Left lung (tissue), 10 donors: ENCODE data around the gene RASSF8. TPM values are rescaled to one million over a fixed set of nuclear protein-coding genes. Genes with fewer than 3 reads are reported as not detected.

ENCODE experiments used
- ATAC-seq: fragments of 200-7000 bp; cut with Tn5 transposase; one replicate; pipeline ENCODE4 v1.9.1; 2020; ENCODE audit warnings: moderate library complexity
- DNase-seq, 4 donors: peaks; one replicate each; pipeline ENCODE4 v3.0.0-alpha.2; 2013 to 2020
- H3K27ac ChIP-seq, 2 donors: fragments of 200-600 bp; sonication (generic) in 1 of 2; one replicate each; pipeline versions ENCODE4 v1.5.0 to v1.8.0; 2020 to 2021
- H3K27me3 ChIP-seq, 2 donors: fragments of 200-600 bp; sonication (generic) in 1 of 2; one replicate each; pipeline versions ENCODE4 v1.5.0 to v1.8.0; 2020 to 2021
- H3K36me3 ChIP-seq, 2 donors: fragments of 200-600 bp; sonication (generic) in 1 of 2; one replicate each; pipeline versions ENCODE4 v1.5.0 to v1.8.0; 2020 to 2021
- H3K4me1 ChIP-seq, 2 donors: fragments of 200-600 bp; one replicate each; pipeline ENCODE4 v1.8.0; 2021
- H3K4me3 ChIP-seq, 2 donors: fragments of 200-600 bp; sonication (generic) in 1 of 2; one replicate each; pipeline versions ENCODE4 v1.5.0 to v1.8.0; 2020 to 2021; ENCODE audit warnings: mild to moderate bottlenecking in 1 of 2
- H3K9me3 ChIP-seq, 2 donors: fragments of 200-600 bp; sonication (generic) in 1 of 2; one replicate each; pipeline versions ENCODE4 v1.5.0 to v1.8.0; 2020 to 2021
- intact Hi-C, 2 donors: fragments of 100-400 bp; cut with DNase I; formaldehyde crosslinking; loops; one replicate each; pipeline versions ENCODE4 v1.11.2 to v1.14.2; 2022
- polyA plus RNA-seq, 6 donors: library from polyadenylated mRNA; unstranded; fragments of 120-200 nt; gene quantifications; one replicate each; pipeline ENCODE4 v1.2.1, GENCODE V29; 2013; ENCODE audit not compliant: insufficient read length in 6 of 6
- total RNA-seq, 2 donors: library from RNA; stranded (reverse); fragmentation: NEBNext Ultra II Directional; extraction: Animal tissue kit (Norgen Biotek cat#: 25700); gene quantifications; one replicate each; pipeline ENCODE4 v1.2.1, GENCODE V29; 2021
- TF ChIP-seq, protein P1 (sequence below), 2 donors: fragments of 200-600 bp; sonication (generic) in 1 of 2; IDR thresholded peaks; one replicate each; pipeline versions ENCODE4 v1.5.0 to v1.8.0; 2021; ENCODE audit warnings: antibody characterized with exemption in 2 of 2
- donor health status: DM: no; HTN: yes; CAD: no.
- donor health status: DM: no; HTN: no; CAD: no.

Gene RASSF8
- total and polyA plus RNA-seq, 8 donors: 32.5 to 45.3 (median 37.1) TPM

GRCh38 chr12:25985316-25986175, 27.1 kb downstream of the RASSF8 start:
- Histone ChIP-seq H3K9me3 (no peaks in the 10 kb centered on the region), H3K27me3 (no peaks in the 10 kb centered on the region), H3K4me1 (peaks cover 3 to 6% of the 10 kb centered on the region in 2 donors), H3K36me3 (no peaks in the 10 kb centered on the region), H3K4me3 (no peak overlapping the region), H3K27ac (no peak overlapping the region)
- ATAC-seq: peak; percentile 36
- DNase-seq: no peak
- intact Hi-C loops: no loop called here
- TF ChIP-seq, protein P1, sequence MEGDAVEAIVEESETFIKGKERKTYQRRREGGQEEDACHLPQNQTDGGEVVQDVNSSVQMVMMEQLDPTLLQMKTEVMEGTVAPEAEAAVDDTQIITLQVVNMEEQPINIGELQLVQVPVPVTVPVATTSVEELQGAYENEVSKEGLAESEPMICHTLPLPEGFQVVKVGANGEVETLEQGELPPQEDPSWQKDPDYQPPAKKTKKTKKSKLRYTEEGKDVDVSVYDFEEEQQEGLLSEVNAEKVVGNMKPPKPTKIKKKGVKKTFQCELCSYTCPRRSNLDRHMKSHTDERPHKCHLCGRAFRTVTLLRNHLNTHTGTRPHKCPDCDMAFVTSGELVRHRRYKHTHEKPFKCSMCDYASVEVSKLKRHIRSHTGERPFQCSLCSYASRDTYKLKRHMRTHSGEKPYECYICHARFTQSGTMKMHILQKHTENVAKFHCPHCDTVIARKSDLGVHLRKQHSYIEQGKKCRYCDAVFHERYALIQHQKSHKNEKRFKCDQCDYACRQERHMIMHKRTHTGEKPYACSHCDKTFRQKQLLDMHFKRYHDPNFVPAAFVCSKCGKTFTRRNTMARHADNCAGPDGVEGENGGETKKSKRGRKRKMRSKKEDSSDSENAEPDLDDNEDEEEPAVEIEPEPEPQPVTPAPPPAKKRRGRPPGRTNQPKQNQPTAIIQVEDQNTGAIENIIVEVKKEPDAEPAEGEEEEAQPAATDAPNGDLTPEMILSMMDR (IDR thresholded peaks at IDR 0.05): no peak

GRCh38 chr12:25986180-25986579, 27.7 kb downstream of the RASSF8 start:
- intact Hi-C loops: no loop called here
- no peak overlapping the region for H3K27ac ChIP-seq

GRCh38 chr12:25988505-25988904, 30.0 kb downstream of the RASSF8 start:
- Histone ChIP-seq H3K27ac (no peak overlapping the region), H3K4me1 (peaks cover 3 to 4% of the 10 kb centered on the region in 2 donors), H3K9me3 (no peaks in the 10 kb centered on the region), H3K27me3 (no peaks in the 10 kb centered on the region), H3K36me3 (no peaks in the 10 kb centered on the region), H3K4me3 (no peak overlapping the region)
- DNase-seq: no peak
- no peak for ATAC-seq
- TF ChIP-seq, protein P1 (IDR thresholded peaks at IDR 0.05): no peak
- intact Hi-C loops: no loop called here

More at GRCh38 chr12:25986180-25986579, 27.7 kb downstream of the RASSF8 start:
- H3K9me3 ChIP-seq: no peaks in the 10 kb centered on the region
- DNase-seq (no peak), ATAC-seq (no peak)
- TF ChIP-seq, protein P1 (IDR thresholded peaks at IDR 0.05): no peak
- H3K36me3 ChIP-seq: no peaks in the 10 kb centered on the region
- no peak overlapping the region for H3K4me3 ChIP-seq
- peaks cover 3 to 6% of the 10 kb centered on the region in 2 donors for H3K4me1 ChIP-seq
- no peaks in the 10 kb centered on the region for H3K27me3 ChIP-seq

- TF ChIP-seq, protein P1 (IDR thresholded peaks at IDR 0.05): no peak
- no peak for ATAC-seq
- intact Hi-C loops: no loop called here
Measured at GRCh38 chr12:25990495-25990894, 32.0 kb downstream of the RASSF8 start.

GRCh38 chr12:25992026-25992782, 33.7 kb downstream of the RASSF8 start:
- H3K4me3 ChIP-seq: no peak overlapping the region
- H3K9me3 ChIP-seq: no peaks in the 10 kb centered on the region
- no peaks in the 10 kb centered on the region for H3K27me3 ChIP-seq
- DNase-seq (peak in 2 of 4 donors; percentile 66 to 76), ATAC-seq (peak; percentile 91)
- H3K36me3 ChIP-seq: no peaks in the 10 kb centered on the region
- intact Hi-C loops: no loop called here
- TF ChIP-seq, protein P1 (IDR thresholded peaks at IDR 0.05): no peak
- H3K4me1 ChIP-seq: peaks cover 0 to 10% of the 10 kb centered on the region in 2 donors
- peak overlapping the region; percentile 46 to 53 for H3K27ac ChIP-seq

More at GRCh38 chr12:25990495-25990894, 32.0 kb downstream of the RASSF8 start:
- Histone ChIP-seq H3K27me3 (no peaks in the 10 kb centered on the region), H3K27ac (no peak overlapping the region), H3K9me3 (no peaks in the 10 kb centered on the region), H3K4me1 (peaks cover 3% of the 10 kb centered on the region in 2 donors), H3K36me3 (no peaks in the 10 kb centered on the region), H3K4me3 (no peak overlapping the region)
- no peak for DNase-seq
